Activated CD4-positive, alpha-beta T cell treated with anti-CD3 and anti-CD28 coated beads for 24 hours (primary cell): ENCODE measurements around the gene FYB1.
"Not testable (repeated sequence)": the region's sequence is repeated elsewhere in the genome, so short reads cannot be mapped to it uniquely, and the experiment has no call there.

Experiments used
- DNase-seq, 2 donors: peaks; one replicate each; pipeline ENCODE4 v3.0.0-alpha.2; 2020; ENCODE audit warnings: low read depth in 2 of 2

The FYB1 gene

DNA sequence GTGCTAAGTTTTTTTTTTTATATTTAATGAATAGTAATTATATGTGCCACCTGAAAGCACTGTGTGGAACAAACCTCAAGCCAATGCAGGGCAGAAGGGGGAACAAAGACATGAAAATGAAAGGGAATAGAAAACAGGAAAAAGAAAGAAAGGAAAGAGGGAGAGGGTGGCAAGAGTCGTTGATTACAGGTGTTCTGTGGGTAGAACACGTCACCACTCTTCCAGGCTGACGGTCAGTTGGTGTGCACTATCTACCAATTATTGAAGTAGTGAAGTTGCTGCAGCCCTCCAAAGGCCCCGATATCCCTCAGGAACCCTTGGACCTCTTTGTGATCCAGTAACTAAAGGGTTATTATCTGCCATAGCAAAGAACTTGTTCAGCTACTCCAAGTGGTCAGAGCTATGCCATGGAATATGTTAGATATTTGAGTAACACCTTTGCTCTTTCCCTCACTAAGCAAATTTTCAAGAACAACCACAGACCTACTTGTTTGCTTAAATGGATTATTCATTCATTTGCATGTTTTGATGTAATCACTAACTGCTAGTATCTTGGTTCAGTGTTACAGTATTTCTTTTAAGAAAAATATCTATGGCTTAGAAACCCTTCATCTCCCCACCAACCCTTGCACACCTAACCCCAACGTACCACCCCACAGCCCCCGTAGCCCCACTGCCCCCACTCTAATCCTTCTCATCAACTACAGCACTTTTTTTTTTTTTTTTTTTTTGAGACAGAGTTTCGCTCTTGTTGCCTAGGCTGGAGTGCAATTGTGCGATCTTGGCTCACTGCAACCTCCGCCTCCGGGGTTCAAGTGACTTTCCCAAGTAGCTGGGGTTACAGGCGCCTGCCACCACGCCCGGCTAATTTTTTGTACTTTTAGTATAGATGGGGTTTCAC, 31.3 kb downstream of the FYB1 start:
- DNase-seq, result no peak

DNA sequence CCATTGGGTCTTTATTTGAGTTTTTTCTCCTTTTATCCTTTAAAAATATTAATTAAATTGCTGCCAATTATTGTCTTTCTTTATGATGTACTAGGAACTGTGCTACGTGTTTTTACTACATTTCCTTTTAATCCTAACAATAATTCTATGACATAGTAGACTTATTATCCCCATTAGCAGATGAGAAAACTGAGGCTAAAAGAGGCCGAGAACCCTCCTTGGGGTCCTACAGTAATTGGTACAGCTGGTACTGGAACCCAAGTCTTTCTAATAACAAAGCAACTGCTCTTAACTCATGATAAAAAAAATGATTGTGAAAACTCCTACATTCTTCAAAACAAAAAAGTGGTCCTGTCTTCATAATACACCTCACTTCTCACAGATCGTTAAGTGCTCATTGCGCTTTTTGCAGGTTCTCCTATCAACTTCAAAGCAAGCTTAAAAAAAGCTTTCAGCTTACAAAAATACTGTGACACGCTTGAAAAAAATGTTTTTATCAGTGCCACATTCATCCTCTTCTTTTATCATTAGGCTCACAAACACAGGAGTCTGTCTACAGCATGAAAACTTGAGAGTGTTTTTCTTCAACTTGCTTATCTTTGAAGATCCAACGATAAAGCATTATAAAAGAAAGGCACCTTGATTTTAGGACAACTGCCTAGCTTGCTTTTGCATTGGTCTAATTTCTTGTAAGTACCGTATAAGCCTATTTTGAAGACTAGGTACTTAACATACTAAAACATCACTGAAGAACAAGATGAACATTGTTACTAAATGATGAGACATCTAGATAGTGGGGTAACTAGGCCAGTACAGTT, 32.4 kb downstream of the FYB1 start:
- no peak for DNase-seq

- no peak for DNase-seq
These were observed 33.1 kb downstream of the FYB1 start for GRCh38 chr5:39186289-39186688.

GRCh38 chr5:39185761-39186160, 33.6 kb downstream of the FYB1 start:
- no peak for DNase-seq

DNA sequence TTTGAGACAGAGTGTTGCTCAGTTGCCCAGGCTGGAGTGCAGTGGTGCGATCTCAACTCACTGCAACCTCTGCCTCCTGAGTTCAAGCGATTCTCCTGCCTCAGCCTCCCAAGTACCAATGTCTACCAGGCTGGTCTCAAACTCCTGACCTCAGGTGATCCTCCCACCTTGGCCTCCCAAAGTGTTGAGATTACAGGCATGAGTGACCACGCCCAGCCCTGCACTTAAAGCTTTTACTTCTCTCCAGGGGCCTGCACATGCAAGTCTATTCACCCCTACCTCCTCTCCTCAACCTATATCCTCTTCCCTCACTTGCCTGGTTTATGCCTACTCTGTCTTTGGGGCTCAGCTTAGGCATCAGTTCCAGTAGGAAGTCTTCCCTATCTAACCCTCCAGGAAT, 39.8 kb downstream of the FYB1 start:
- not testable (repeated sequence) for DNase-seq

- no peak for DNase-seq
These were observed 40.5 kb downstream of the FYB1 start for GRCh38 chr5:39178861-39179260.

DNA sequence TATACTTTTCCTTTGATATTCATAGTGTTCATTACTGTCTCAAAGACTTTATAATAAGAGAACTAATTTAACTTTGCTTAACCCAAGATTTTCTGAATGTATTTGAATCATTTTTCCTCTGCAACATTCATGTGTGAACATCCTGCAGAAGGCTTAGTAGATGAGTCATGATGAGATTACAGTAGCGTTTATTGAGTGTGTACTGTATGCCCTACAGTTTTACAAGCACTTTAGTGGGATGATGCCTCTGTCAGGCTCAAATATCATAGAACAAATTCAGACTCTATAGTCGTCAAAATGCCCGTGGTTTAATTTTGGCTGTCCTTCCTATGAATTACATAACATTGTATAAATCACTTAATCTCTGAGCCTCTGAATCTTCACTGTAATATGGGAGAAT, 41.2 kb downstream of the FYB1 start:
- no peak for DNase-seq

DNA sequence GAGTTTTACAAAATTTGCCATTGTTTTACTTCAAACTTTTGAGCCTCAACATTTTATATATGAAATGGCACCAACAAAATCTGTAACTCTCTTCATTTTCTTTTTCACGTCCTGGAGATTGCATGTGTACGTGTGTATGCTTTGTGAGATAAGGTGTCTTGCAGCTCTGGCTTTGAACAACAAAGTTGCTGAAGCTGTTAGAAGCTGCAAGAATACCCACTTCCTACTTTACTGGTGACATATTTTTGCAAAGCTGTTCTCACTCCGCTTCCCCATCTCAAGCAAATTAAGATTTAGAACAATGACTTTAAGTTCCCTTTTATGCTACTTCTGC, 41.8 kb downstream of the FYB1 start:
- DNase-seq, result no peak

DNA sequence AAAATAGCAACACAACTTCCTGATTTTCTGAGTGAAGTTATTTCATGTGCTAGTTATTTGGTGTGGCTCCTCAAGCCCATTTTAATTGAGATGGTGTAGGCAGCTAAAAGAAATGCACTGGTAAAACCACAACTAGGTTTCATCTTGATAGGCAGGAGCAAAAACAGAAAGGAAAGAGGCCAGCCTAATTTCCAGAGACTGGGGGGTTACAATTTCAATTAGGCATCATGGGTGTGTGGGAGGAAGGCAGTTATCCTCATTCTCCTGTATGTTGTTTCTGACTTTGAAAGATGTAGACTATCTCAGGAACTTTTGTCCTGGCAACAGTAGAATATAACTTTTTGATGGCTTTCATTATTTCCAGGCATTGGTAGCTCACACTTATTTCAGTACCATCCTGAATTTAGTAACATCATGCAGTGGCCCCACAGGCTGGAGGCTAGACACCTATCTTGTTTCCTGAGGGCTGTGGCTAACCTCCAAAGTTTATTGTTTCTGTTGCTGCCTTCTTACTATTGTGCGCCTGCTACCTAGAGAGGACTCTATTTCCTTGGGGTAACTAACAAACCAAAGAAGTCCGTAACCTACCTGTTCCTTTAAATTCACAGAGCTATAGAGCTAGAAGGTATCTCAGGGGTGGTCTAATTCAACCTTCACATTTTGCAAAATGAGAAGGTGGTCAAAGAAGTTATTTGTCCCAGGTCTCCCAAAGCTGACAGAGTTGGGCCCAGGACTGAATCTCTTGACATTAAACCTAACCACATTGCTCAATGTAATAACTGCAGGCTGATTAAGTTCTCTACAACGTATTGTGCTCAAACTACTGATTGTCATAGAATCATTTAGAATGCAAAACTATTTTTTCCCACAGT, 42.4 kb downstream of the FYB1 start:
- no peak for DNase-seq

DNA sequence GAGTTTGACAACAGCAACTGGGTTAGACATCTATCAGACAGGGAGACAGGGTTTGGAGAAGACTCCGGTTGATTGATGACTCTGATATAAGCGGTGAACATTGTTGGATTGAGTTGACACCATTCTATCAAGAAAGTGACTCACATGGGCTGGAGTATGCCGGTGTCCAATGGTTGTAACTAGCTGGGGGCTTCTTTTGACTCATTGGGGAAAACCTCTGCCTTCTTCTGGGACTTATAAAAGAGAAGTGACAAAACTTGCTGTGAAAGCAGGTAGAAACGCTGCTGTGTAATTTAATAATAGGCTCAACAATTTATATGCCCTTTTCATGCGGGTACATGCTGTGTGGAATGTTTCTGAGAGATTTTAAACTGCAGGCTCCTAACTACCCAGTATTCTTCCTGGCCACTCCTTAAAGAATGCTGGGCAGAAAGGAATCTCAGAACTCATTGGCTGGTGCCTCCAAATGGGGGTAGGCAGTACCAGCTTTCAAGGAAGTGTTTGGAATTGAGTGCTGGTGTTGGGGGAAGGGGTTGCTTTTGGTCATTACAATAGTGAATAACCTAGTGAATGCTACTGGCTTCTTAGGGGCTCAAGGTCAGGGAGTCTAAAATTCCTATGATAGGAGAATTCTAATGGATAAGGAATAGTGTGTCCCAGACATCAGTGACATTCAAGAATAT, 43.9 kb downstream of the FYB1 start:
- DNase-seq, result peak in 1 of 2 donors; percentile 43

GRCh38 chr5:39173069-39173468, 46.3 kb downstream of the FYB1 start:
- no peak for DNase-seq

- DNase-seq, result no peak
These were observed 46.8 kb downstream of the FYB1 start for GRCh38 chr5:39172593-39172992.

DNA sequence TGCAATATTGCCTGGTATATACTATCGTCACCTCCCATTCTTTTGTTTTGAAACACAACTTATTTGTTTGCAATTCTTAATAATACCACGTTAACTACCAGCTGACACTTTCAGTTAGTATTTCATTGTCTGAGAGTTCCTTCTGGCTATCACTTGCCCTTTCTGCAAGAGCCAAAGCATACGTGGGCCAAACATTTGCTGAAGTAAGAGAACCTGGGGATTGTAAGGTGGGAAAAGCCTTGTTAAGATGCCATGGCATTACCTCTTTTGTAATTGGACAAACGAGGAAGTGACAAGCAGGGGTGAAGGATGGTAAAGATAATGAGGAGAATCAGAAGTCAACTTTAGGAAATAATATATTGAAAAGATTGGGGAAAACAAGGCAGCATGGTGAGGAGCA, 47.7 kb downstream of the FYB1 start:
- no peak for DNase-seq

DNA sequence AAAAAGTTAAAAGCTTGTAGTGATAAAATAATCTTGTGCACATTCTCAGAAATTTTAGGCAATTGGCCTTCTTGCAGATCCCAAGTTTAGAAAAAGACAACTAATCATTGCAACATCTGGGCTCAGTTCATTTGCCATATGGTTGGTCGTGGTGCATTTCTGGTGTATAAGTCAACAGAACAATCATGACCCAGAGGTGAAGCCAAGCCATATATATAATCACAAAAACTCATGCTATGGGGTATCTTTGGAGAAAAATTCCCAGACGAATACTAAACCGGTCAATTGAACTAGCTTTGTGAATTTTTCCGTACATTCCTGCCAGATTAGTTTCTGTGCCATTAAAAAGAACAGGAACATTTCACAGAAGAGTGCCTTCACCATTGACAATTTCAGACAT, 50.3 kb downstream of the FYB1 start:
- no peak for DNase-seq

GRCh38 chr5:39167972-39168342, 51.4 kb downstream of the FYB1 start:
- DNase-seq, result no peak

GRCh38 chr5:39167141-39167971, 52.0 kb downstream of the FYB1 start:
- no peak for DNase-seq

- no peak for DNase-seq
These were observed 54.6 kb downstream of the FYB1 start for GRCh38 chr5:39164529-39165402.

GRCh38 chr5:39164016-39164415, 55.3 kb downstream of the FYB1 start:
- DNase-seq, result no peak

GRCh38 chr5:39161578-39161977, 57.8 kb downstream of the FYB1 start:
- DNase-seq, result no peak
